ENCODE results near the gene GNG7. TPM values are rescaled to one million over a fixed set of nuclear protein-coding genes. Genes with fewer than 3 reads are reported as not detected.
"Not testable (repeated sequence)": the region's sequence is repeated elsewhere in the genome, so short reads cannot be mapped to it uniquely, and the experiment has no call there.

GNG7 gene
- total RNA-seq, 1 experiment from 2014 or later = not detected

- peak; percentile 68 for DNase-seq (ENCODE audit: low read depth)
These were observed 227.3 kb downstream of the GNG7 start for GRCh38 chr19:2475018-2475701.

GRCh38 chr19:2474232-2475017 is 228.1 kb downstream of the GNG7 start:
- DNase-seq (ENCODE audit: low read depth) = peak; percentile 93

GRCh38 chr19:2469915-2470200 is 232.6 kb downstream of the GNG7 start:
- DNase-seq (ENCODE audit: low read depth) = not testable (repeated sequence)

- DNase-seq (ENCODE audit: low read depth) = peak; percentile 91
These were observed 233.2 kb downstream of the GNG7 start for GRCh38 chr19:2469102-2469914.

GRCh38 chr19:2468596-2468995 is 233.9 kb downstream of the GNG7 start:
- DNase-seq (ENCODE audit: low read depth) = no peak

GRCh38 chr19:2464389-2464788 is 238.1 kb downstream of the GNG7 start:
- DNase-seq (ENCODE audit: low read depth) = no peak

- DNase-seq (ENCODE audit: low read depth) = peak; percentile 20
These were observed 238.8 kb downstream of the GNG7 start for GRCh38 chr19:2463694-2464093.

- DNase-seq (ENCODE audit: low read depth) = peak; percentile 92
These were observed 239.7 kb downstream of the GNG7 start for GRCh38 chr19:2462635-2463421.

GRCh38 chr19:2461751-2462634 is 240.5 kb downstream of the GNG7 start:
- DNase-seq (ENCODE audit: low read depth) = peak; percentile 92

Small RNAs within 50 kb of the gene (small RNA-seq; reads per million reads assigned to genes)
- gene MIR7850 (not detected), gene RN7SL121P (not detected), gene RNU6-993P (not detected)

Other genes starting within 250 kb of the GNG7 start
- gene LMNB2, start 245.7 kb downstream of the GNG7 start, total RNA-seq (2014; rRNA removed; shearing (Covaris generic)) = 249 and 268 TPM in 2 replicates
- 40.0 and 53.1 TPM in 2 replicates for gene GADD45B, start 226.6 kb downstream of the GNG7 start, total RNA-seq (2014; rRNA removed; shearing (Covaris generic))
- not detected in 2 replicates for gene DIRAS1, start 18.7 kb upstream of the GNG7 start, total RNA-seq (2014; rRNA removed; shearing (Covaris generic))
- gene SLC39A3, start 37.3 kb upstream of the GNG7 start, total RNA-seq (2014; rRNA removed; shearing (Covaris generic)) = 55.0 and 57.3 TPM in 2 replicates
- 104 and 131 TPM in 2 replicates for gene SGTA, start 80.6 kb upstream of the GNG7 start, total RNA-seq (2014; rRNA removed; shearing (Covaris generic))
- gene THOP1, start 82.8 kb upstream of the GNG7 start, total RNA-seq (2014; rRNA removed; shearing (Covaris generic)) = 299 and 325 TPM in 2 replicates
- 0.33 and 0.63 TPM in 2 replicates for gene ZNF554, start 117.2 kb upstream of the GNG7 start, total RNA-seq (2014; rRNA removed; shearing (Covaris generic))
- gene ZNF555, start 138.8 kb upstream of the GNG7 start, total RNA-seq (2014; rRNA removed; shearing (Covaris generic)) = 0.11 and 1.0 TPM in 2 replicates
- gene ZNF556, start 164.6 kb upstream of the GNG7 start, total RNA-seq (2014; rRNA removed; shearing (Covaris generic)) = 0.03 TPM in 1 of 2 replicates, not detected in the other
- not detected in 2 replicates for gene ZNF57, start 198.2 kb upstream of the GNG7 start, total RNA-seq (2014; rRNA removed; shearing (Covaris generic))
- 0.07 TPM in 1 of 2 replicates, not detected in the other for gene ZNF77, start 242.3 kb upstream of the GNG7 start, total RNA-seq (2014; rRNA removed; shearing (Covaris generic))